Glutamatergic neuron (in vitro differentiated cells): ENCODE data around the gene SNTB2. TPM values are rescaled to one million over a fixed set of nuclear protein-coding genes. Genes with fewer than 3 reads are reported as not detected.

Source experiments
- DNase-seq: peaks from one replicate; pipeline ENCODE4 v3.0.0; 2022
- H3K27ac Mint-ChIP-seq: one replicate; pipeline ENCODE4 v1.8.0; 2020; ENCODE audit warnings: mild to moderate bottlenecking, mixed read lengths, inconsistent platforms; ENCODE audit not compliant: unreplicated experiment
- H3K27me3 Mint-ChIP-seq: one replicate; pipeline ENCODE4 v1.8.0; 2020; ENCODE audit warnings: mild to moderate bottlenecking, moderate library complexity, mixed read lengths, inconsistent platforms; ENCODE audit not compliant: unreplicated experiment
- H3K36me3 Mint-ChIP-seq: one replicate; pipeline ENCODE4 v1.8.0; 2020; ENCODE audit warnings: mild to moderate bottlenecking, mixed read lengths, inconsistent platforms; ENCODE audit not compliant: unreplicated experiment
- H3K4me1 Mint-ChIP-seq: one replicate; pipeline ENCODE4 v1.8.0; 2020; ENCODE audit warnings: mild to moderate bottlenecking, low read depth, mixed read lengths, inconsistent platforms; ENCODE audit not compliant: unreplicated experiment
- H3K4me3 Mint-ChIP-seq: one replicate; pipeline ENCODE4 v1.8.0; 2020; ENCODE audit warnings: mild to moderate bottlenecking, mixed read lengths, inconsistent platforms; ENCODE audit not compliant: unreplicated experiment
- H3K9me3 Mint-ChIP-seq: one replicate; pipeline ENCODE4 v1.8.0; 2020; ENCODE audit warnings: mild to moderate bottlenecking, moderate library complexity, mixed read lengths, inconsistent platforms; ENCODE audit not compliant: unreplicated experiment
- CTCF ChIP-seq: fragments of 200-600 bp; sonication (generic); IDR thresholded peaks from one replicate; pipeline ENCODE4 v1.5.0; 2021; ENCODE audit not compliant: partially characterized antibody, unreplicated experiment
- total RNA-seq: library from RNA; stranded (reverse); fragmentation: NEBNext Ultra II Directional; extraction: Animal tissue kit (Norgen Biotek cat#: 25700); gene quantifications from one replicate; pipeline ENCODE4 v1.2.1, GENCODE V29; 2021; ENCODE audit not compliant: unreplicated experiment

Gene SNTB2
- total RNA-seq, 1 donor from 2014 or later, result 26.8 TPM

GRCh38 chr16:69307856-69308255, 120.9 kb downstream of the SNTB2 start:
- no peak for DNase-seq
- no peak for TF ChIP-seq CTCF
- peaks cover 4% of the 10 kb centered on the region for H3K4me1 Mint-ChIP-seq
- H3K27me3 Mint-ChIP-seq, result peaks cover 10% of the 10 kb centered on the region
- no peaks in the 10 kb centered on the region for H3K36me3 Mint-ChIP-seq
- no peak overlapping the region for H3K27ac Mint-ChIP-seq
- H3K9me3 Mint-ChIP-seq, result peaks cover 9% of the 10 kb centered on the region
- H3K4me3 Mint-ChIP-seq, result no peak overlapping the region

GRCh38 chr16:69309316-69309715, 122.4 kb downstream of the SNTB2 start:
- H3K27ac Mint-ChIP-seq, result no peak overlapping the region
- peaks cover 5% of the 10 kb centered on the region for H3K4me1 Mint-ChIP-seq
- H3K36me3 Mint-ChIP-seq, result no peaks in the 10 kb centered on the region
- H3K9me3 Mint-ChIP-seq, result peaks cover 9% of the 10 kb centered on the region
- H3K27me3 Mint-ChIP-seq, result peaks cover 13% of the 10 kb centered on the region
- no peak for DNase-seq
- H3K4me3 Mint-ChIP-seq, result no peak overlapping the region
- TF ChIP-seq CTCF, result no peak

GRCh38 chr16:69310653-69311532, 123.9 kb downstream of the SNTB2 start, which contains the start of gene VPS4A:
Gene VPS4A (plus strand): TSS chr16:69311350. CDS start chr16:69311512, 162 bp downstream.
- peak; percentile 91 for TF ChIP-seq CTCF
- Mint-ChIP-seq H3K36me3 (no peaks in the 10 kb centered on the region), H3K4me1 (peaks cover 9% of the 10 kb centered on the region), H3K27ac (peak within 1 kb of the TSS; percentile 97), H3K9me3 (peaks cover 10% of the 10 kb centered on the region), H3K27me3 (peaks cover 13% of the 10 kb centered on the region), H3K4me3 (peak within 1 kb of the TSS; percentile 100)
- peak; percentile 98 for DNase-seq

GRCh38 chr16:69311533-69312387, 124.8 kb downstream of the SNTB2 start:
- peak; percentile 60 for DNase-seq
- Mint-ChIP-seq H3K27me3 (peaks cover 15% of the 10 kb centered on the region), H3K4me1 (peaks cover 12% of the 10 kb centered on the region), H3K36me3 (no peaks in the 10 kb centered on the region), H3K27ac (peak overlapping the region; percentile 97), H3K4me3 (peak overlapping the region; percentile 100), H3K9me3 (peaks cover 13% of the 10 kb centered on the region)
- no peak for TF ChIP-seq CTCF
